IPS-18c (cell line): ENCODE measurements around the gene SMAD6.

Experiments
- H3K4me3 ChIP-seq: 2 replicates; pipeline ENCODE4 v1.7.0; 2013; ENCODE audit warnings: low read depth, mild to moderate bottlenecking, low read length, moderate library complexity; ENCODE audit not compliant: insufficient read depth
- H3K9me3 ChIP-seq: one replicate; pipeline ENCODE4 v1.6.1; 2013; ENCODE audit warnings: mild to moderate bottlenecking, low read length, moderate library complexity; ENCODE audit not compliant: control insufficient read depth, insufficient read depth

The SMAD6 gene

GRCh38 chr15:66770518-66771350 lies 68.7 kb downstream of the SMAD6 start:
- H3K9me3 ChIP-seq = no peaks in the 10 kb centered on the region
- H3K4me3 ChIP-seq = no peak overlapping the region; the same call in 1 of the 2 replicates

DNA sequence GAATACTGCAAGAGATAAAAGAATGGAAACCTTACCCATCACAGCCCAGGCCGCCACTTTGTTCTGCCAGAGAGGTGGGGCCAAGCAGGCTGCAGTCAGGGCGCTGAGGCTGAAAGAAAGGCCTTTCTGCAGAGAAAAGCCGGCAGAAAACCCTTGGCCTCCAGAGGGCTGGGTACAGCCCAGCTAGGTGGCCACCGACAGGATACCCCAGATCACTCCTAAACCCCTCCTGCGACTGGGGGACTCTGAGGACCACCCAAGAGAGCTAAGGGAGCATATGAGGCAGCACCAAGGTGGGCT lies 69.3 kb downstream of the SMAD6 start:
- H3K4me3 ChIP-seq = no peak overlapping the region

DNA sequence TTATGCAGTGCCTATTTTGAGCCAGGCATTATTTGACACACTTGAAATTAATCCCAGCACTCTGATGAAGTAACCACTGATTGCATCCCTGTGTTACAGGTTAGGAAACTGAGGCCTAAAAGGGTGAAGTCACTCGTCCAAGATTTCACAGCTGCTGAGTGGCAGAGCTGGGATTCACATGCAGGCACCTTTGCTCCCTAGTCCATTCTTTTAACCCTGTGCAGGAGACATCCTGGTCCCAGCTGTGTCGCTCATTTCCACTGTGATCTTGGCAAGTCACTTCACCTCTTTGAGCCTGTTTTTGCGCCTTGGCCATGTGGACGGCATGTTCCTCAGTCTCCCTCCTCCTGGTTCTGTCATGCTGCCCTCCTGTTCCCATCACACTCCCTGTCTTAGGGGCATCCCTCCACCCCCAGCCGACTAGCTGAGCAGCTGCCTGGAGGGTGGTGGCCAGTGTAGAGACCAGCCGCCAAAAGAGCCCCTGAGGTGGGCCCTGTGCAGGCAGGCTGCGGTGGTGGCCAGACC lies 70.6 kb downstream of the SMAD6 start:
- no peak overlapping the region for H3K4me3 ChIP-seq
- H3K9me3 ChIP-seq = no peaks in the 10 kb centered on the region

More for the DNA sequence above, 69.3 kb downstream of the SMAD6 start:
- H3K9me3 ChIP-seq = no peaks in the 10 kb centered on the region

GRCh38 chr15:66773129-66773873 lies 71.3 kb downstream of the SMAD6 start:
- H3K9me3 ChIP-seq = no peaks in the 10 kb centered on the region

DNA sequence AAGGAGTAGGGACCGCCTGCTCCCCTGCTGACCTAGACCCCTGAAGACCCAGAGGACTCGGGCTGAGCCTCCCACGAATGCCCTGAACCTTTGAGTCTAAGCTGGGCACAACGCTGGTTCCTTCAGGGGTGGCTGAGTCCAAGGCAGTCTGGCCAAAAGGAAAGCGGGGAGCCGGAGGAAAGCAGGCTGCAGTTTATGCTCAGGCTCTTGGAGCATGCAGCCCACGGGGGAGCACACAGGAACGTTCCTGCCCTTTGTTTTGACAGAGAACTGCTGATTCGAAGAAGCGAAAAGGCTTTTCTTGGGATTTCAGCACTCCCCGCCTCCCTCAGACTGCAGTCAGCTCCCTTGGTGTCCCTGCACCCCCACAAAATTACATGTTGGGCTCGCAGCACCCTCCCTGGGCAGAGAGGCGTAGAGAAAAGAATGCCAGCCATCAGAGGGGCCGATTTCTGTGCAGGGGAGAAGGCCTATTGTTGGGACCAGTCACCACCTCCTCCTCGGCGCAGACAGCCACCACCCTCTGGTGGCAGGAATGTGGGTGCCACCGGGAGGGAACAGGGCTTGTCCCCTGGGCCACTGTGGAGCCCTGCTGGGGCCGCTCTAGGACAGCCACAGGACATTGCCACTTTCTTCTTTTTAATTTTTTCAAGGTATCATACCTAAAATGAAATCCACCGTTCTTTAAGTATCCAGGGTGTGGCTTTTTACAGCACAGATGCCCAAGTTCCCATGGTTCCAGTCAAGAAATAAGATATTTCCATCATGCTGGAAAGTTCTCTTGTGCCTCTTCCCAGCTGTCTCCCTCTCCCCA lies 72.2 kb downstream of the SMAD6 start:
- Histone ChIP-seq H3K9me3 (no peaks in the 10 kb centered on the region), H3K4me3 (no peak overlapping the region)

More at GRCh38 chr15:66773129-66773873, 71.3 kb downstream of the SMAD6 start:
- H3K4me3 ChIP-seq = no peak overlapping the region

DNA sequence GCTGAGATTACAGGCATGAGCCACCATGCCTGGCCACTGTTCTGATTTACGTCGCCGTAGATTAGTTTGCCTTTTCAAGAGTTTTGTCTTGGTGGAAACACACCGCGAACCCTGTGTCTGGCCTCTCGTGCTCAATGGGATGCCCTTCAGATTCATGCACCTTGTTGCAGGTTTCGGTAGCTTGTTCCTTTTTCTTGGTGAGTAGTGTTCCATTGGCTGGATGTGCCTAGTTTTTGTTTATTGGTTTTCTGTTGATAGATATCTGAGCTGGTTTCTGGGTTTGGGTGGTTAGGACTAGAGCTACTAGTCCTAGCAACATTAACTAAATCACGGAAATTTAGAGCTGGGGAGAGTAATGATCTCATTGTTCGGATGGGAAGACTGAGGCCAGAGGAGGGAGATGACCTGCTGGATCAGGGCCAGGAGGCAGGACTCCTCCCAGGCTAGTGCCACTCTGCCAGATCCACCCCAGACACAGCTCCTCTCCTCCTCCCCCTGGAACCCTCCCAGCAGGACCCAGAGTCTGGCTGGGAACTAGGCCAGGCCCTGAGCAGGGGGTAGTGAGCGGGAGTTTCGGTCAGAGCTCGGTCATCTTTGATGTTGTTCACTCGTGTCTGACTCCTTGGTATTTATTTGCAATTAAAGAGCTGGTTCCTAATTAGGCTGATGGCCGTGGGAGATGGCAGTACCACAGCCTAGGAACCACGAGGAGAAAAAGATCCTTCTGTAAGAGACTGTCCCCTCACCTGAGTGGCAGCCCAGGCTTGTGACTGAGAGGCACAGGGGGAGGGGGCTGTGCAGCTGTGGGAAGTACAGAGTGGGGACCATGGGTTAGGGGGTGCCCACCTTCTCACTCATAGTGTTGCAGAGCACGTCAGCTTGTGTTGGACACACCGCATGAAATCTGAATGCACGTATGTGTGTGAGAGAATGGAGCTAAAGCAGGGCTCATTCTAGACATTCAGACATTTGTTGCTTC lies 73.4 kb downstream of the SMAD6 start:
- H3K4me3 ChIP-seq = no peak overlapping the region
- no peaks in the 10 kb centered on the region for H3K9me3 ChIP-seq

DNA sequence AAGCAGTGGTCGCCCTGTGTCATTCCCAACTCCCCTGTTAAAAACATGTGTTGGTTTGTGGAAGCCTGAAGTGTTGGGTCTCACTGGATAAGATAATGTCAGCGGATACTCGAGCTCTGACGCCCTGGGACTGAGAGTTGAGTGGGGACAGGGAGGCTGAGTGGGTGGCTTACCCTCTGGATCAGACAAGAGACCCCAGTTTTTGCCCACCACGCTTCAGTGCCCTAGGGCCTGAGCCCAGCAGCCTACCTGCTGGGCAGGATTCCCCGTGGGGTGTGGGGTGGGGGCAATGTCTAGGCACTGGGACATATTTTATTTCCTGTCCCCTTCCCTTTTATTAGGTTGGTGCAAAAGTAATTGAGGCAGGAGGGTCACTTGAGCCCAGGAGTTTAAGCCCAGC lies 75.0 kb downstream of the SMAD6 start:
- H3K4me3 ChIP-seq = no peak overlapping the region
- no peaks in the 10 kb centered on the region for H3K9me3 ChIP-seq

- Histone ChIP-seq H3K4me3 (no peak overlapping the region), H3K9me3 (no peaks in the 10 kb centered on the region)
Measured at GRCh38 chr15:66777596-66778313, 75.7 kb downstream of the SMAD6 start.

GRCh38 chr15:66778314-66778665 lies 76.3 kb downstream of the SMAD6 start:
- Histone ChIP-seq H3K9me3 (no peaks in the 10 kb centered on the region), H3K4me3 (no peak overlapping the region)

DNA sequence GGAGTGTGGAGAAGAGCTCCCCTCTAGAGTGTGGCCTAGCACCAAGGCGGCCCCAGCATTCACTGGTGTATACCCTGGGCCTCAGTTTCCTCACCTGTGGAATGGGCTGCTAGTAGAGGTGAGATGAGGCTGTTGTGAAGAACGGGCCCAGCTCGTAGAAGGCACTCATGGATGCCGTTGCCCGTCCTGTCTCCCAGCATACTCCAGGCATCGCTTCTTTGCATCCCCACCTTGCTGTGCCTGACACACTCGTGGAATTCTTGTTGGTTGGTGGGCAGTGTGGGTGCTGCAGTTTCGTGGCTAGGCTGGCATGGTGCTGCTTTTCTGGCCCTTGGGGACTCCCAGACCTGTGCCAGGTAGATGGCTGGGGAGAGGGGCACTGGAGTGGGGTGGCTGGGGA lies 76.7 kb downstream of the SMAD6 start:
- Histone ChIP-seq H3K9me3 (no peaks in the 10 kb centered on the region), H3K4me3 (no peak overlapping the region)

DNA sequence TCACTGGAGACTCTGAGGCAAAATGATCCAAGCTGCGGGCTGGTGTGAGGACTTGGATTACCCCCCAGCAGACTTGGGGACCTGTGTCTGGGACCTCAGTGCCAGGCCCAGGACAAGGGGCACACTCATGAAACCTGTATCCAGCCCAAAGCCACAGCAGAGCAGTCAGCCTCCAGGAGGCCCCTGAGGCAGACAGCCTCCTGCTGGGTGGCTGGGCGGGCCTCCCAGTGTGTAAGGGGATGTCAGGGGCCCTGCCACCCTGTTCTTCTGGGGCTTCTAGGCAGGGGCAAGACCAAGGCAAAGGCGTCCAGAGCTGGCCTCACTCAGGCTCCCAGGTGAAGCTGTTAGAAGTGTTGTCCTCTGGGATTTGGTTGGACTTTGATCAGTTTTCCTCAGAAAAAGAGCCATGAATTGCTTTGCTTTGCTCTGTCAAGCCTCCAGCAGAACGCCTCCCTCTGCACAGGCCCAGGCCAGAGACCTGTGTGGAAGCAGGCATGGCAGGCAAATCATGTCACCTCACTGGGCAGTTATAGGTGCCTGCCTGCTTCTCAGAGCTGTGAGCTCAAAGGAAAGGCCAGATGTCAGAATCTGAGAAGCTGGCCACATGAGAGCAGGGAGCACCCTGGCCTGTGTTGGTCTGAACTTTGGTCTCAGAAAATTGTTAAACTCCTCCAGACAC lies 77.4 kb downstream of the SMAD6 start:
- Histone ChIP-seq H3K4me3 (no peak overlapping the region; the same call in 1 of the 2 replicates), H3K9me3 (no peaks in the 10 kb centered on the region)

GRCh38 chr15:66780172-66780972 lies 78.3 kb downstream of the SMAD6 start:
- Histone ChIP-seq H3K9me3 (no peaks in the 10 kb centered on the region), H3K4me3 (no peak overlapping the region)

GRCh38 chr15:66780973-66781718 lies 79.1 kb downstream of the SMAD6 start:
- Histone ChIP-seq H3K4me3 (no peak overlapping the region), H3K9me3 (no peaks in the 10 kb centered on the region)

GRCh38 chr15:66782785-66783184 lies 80.7 kb downstream of the SMAD6 start:
- H3K4me3 ChIP-seq = no peak overlapping the region
- H3K9me3 ChIP-seq = no peaks in the 10 kb centered on the region
